ENCODE data around the gene ETFA.

The ETFA gene

DNA sequence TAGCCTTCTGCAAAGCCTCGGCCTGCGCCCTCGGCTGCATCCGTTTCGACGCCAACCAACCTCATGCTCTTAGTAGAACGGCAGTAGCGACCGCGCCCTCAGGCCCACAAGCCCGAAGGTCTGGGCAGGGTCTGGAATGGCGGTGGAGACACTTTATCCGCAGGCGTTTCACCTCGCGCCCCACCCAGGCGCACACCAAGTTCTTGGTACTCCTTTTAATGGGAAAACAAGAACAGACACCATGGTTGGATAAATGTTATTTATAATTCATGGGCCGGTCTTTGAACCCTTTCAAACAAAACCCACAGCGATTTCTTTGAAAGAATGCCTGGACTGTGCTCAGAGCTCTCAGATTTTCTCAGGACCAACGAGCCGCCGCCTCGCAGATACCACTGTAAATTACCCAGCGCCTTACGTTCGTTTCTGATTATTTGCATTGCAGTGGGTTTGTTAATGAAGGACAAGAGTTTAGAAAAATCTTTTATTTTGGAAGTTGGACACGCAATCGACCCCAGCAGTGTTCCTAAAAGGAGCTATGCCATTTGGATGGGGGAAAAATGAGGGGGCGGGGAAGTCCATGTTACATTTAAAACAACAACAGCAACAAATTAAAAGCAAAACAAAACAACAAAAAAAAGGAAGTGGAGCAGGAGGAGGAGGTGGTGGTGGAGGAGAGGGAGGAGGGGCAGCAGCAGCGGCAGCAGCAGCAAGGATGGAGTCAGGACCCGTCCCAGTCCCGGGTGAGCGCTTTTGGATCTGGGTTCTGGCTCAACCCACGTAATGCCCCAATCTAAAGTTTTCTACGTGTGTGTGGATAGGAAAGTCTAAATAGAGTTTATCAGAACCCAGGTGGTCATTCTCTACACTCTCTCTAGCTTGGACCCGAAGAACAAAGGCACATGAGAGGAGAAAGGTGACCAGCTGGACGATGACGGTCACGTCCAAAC, 24.3 kb upstream of the ETFA start:
- peak overlapping the region; percentile 79 for H3K27ac ChIP-seq

DNA sequence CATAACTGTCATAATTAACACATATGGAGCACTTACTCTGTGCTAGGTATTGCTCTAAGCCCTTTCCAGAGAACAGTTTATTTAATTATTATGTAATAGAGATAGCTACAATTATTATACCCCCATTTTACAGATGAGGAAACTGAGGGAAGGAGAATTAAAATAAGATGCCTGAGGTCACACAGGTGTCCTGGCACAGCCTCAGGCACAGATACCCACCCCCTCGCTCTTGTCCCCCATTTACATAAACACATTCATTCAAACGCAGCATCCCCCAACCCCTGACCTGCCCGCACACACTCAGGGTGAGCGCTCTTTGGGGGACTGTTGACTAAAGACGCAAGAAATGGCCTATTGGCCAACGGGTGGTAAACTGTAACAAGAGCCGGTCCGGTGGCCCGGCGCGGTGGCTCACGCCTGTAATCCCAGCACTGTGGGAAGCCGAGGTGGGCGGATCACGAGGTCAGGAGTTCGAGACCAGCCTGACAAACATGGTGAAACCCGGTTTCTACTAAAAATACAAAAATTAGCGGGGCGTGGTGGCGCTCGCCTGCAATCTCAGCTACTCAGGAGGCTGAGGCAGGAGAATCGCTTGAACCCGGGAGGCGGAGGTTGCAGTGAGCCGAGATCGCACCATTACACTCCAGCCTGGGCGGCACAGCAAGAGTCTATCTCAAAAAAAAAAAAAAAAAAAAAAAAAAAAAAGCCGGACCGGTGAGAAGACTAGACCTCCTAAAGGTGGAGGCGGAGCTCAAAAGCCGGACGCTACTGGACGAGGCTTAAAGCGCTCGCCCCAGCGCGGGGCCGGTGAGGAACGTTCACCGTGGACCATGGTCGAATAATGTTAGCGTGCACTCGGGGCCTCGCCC, 23.4 kb upstream of the ETFA start:
- TF ChIP-seq, protein P1, sequence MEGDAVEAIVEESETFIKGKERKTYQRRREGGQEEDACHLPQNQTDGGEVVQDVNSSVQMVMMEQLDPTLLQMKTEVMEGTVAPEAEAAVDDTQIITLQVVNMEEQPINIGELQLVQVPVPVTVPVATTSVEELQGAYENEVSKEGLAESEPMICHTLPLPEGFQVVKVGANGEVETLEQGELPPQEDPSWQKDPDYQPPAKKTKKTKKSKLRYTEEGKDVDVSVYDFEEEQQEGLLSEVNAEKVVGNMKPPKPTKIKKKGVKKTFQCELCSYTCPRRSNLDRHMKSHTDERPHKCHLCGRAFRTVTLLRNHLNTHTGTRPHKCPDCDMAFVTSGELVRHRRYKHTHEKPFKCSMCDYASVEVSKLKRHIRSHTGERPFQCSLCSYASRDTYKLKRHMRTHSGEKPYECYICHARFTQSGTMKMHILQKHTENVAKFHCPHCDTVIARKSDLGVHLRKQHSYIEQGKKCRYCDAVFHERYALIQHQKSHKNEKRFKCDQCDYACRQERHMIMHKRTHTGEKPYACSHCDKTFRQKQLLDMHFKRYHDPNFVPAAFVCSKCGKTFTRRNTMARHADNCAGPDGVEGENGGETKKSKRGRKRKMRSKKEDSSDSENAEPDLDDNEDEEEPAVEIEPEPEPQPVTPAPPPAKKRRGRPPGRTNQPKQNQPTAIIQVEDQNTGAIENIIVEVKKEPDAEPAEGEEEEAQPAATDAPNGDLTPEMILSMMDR (conservative IDR thresholded peaks at IDR 0.05), result no peak
- no peak overlapping the region; the same call in 1 of the 2 replicates for H3K27ac ChIP-seq

More for the DNA sequence above, 24.3 kb upstream of the ETFA start:
- TF ChIP-seq, protein P1 (conservative IDR thresholded peaks at IDR 0.05), result no peak

GRCh38 chr15:76333720-76334437, 22.6 kb upstream of the ETFA start:
- no peak overlapping the region for H3K27ac ChIP-seq
- TF ChIP-seq, protein P1 (conservative IDR thresholded peaks at IDR 0.05), result no peak

GRCh38 chr15:76333309-76333708, 22.0 kb upstream of the ETFA start:
- TF ChIP-seq, protein P1 (conservative IDR thresholded peaks at IDR 0.05), result no peak
- H3K27ac ChIP-seq, result no peak overlapping the region

- H3K27ac ChIP-seq, result no peak overlapping the region
- TF ChIP-seq, protein P1 (conservative IDR thresholded peaks at IDR 0.05), result no peak
Observed at GRCh38 chr15:76332796-76333195, 21.5 kb upstream of the ETFA start.

- H3K27ac ChIP-seq, result no peak overlapping the region
- TF ChIP-seq, protein P1 (conservative IDR thresholded peaks at IDR 0.05), result peak; percentile 68
Observed at GRCh38 chr15:76330080-76330680, 18.9 kb upstream of the ETFA start.
